Adipocyte (in vitro differentiated cells): ENCODE results near the gene CENPB.

Experiments
- DNase-seq: peaks from one replicate; pipeline ENCODE4 v3.0.0-alpha.2; 2015; ENCODE audit warnings: low read depth
- H3K27me3 ChIP-seq: replicated peaks from 2 replicates; pipeline ENCODE4 v1.7.0; 2013; ENCODE audit warnings: mild to moderate bottlenecking, low read length, moderate library complexity; ENCODE audit not compliant: control insufficient read depth, insufficient read depth
- H3K36me3 ChIP-seq: 2 replicates; pipeline ENCODE4 v1.7.0; 2013; ENCODE audit warnings: low read length, mild to moderate bottlenecking, moderate library complexity; ENCODE audit not compliant: control insufficient read depth, insufficient read depth, severe bottlenecking
- H3K4me1 ChIP-seq: 2 replicates; pipeline ENCODE4 v1.7.0; 2013; ENCODE audit warnings: mild to moderate bottlenecking, low read length, moderate library complexity; ENCODE audit not compliant: control insufficient read depth, insufficient read depth
- H3K4me3 ChIP-seq: 2 replicates; pipeline ENCODE4 v1.7.0; 2013; ENCODE audit warnings: mild to moderate bottlenecking, low read length, moderate library complexity
- H3K9ac ChIP-seq: 2 replicates; pipeline ENCODE4 v1.7.0; 2013; ENCODE audit warnings: mild to moderate bottlenecking, low read length, moderate library complexity
- H3K9me3 ChIP-seq: 2 replicates; pipeline ENCODE4 v1.7.0; 2013; ENCODE audit warnings: mild to moderate bottlenecking, low read length, moderate library complexity; ENCODE audit not compliant: control insufficient read depth

The CENPB gene

DNA sequence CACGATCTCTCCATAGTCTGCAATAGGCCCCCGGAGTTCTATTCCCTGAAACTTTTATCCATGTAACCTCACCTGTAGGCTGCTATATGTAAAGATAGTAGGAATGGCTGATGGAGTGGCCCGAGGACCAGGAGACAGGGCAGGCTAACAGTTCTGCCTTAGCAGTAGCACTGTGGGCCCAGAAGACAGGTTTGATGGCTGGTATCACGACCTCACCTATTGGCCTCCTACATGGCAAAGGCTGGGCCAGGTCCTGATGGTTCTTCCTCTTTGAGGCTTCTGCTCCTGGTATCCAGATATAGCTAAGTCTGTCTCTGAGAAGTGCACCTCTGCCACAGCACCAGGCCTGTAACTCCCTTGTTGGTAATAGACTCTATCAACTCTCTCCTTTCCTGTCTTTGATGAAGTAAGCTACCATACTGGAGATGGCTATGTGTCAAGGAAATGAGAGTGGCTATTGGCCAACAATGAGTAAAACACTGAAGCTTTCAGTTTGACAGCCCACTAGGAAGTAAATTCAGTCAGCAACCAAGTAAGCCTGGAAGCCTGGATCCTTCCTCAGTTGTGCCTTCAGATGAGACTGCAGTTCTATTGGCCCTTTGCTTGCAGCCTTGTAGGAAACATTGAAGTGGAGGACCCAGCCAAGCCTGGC lies 11.0 kb downstream of the CENPB start:
- Histone ChIP-seq H3K27me3 (no peaks in the 10 kb centered on the region), H3K9ac (no peak overlapping the region), H3K9me3 (peaks cover 4% of the 10 kb centered on the region)

DNA sequence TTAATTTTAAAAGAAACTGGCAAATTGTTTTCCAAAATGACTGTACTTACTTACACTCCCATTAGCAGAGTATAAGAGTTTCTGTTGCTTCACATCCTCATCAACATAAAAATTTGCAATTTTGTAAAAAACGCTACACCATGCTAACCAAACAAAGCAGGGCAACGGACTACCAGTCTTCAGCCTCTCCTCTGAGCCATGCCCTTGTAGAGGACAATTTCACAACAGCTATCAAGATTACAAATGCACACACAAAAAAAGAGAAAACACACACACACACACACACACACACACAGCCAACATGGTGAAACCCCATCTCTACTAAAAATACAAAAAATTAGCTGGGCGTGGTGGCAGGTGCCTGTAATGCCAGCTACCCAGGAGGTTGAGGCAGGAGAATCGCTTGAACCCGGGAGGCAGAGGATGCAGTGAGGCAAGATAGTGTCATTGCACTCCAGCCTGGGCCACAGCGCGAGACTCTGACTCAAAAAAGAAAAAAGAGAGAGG lies 14.9 kb downstream of the CENPB start:
- Histone ChIP-seq H3K4me3 (no peak overlapping the region), H3K4me1 (peaks cover 22% of the 10 kb centered on the region), H3K9me3 (peaks cover 4% of the 10 kb centered on the region), H3K9ac (no peak overlapping the region), H3K27me3 (no peaks in the 10 kb centered on the region), H3K36me3 (no peaks in the 10 kb centered on the region)
- DNase-seq, result no peak

More for the DNA sequence above, 11.0 kb downstream of the CENPB start:
- Histone ChIP-seq H3K36me3 (no peaks in the 10 kb centered on the region), H3K4me1 (peaks cover 5% of the 10 kb centered on the region), H3K4me3 (no peak overlapping the region)
- no peak for DNase-seq

DNA sequence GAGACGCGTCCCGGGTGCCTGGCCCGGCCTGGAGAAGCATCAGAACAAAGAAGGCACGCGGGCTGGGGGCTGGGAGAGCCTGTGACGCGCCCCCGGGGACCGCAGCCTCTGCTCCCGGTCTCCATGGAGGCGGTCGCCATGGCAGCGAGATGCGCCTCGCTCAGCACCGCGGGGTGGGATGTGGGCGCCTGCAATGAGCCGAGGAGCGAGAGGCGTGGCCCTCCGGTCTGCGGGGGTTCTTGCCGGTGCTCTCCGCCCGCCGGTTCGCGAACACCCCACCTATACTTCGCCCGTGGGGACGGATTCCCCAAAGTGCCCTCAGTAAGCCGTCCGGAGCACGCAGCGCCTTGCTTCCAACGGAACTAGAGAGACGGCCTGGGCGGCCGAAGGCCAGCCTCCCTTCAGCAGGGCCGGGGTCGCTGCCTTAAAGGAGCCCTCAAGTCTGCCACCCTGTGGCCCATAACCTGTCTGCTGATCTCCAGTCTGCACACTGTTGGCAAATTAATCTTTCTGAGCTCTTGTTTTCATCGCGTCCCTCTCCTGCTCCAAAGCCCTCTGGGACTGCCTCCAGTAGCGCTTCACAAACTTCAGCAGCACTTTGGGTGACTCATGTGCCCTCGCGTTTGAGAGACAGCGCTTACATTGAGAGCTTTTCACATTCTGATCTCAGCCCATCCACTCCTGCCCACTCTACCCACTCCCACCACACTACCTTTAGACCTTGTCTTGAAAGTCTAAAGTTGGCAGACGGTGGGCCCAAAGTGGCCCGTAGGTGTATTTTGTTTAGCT lies 18.0 kb downstream of the CENPB start:
- H3K4me3 ChIP-seq, result peak overlapping the region; percentile 87
- H3K27me3 ChIP-seq, result no peaks in the 10 kb centered on the region
- peak; percentile 83 for DNase-seq
- peaks cover 52% of the 10 kb centered on the region for H3K4me1 ChIP-seq
- no peaks in the 10 kb centered on the region for H3K9me3 ChIP-seq
- H3K36me3 ChIP-seq, result no peaks in the 10 kb centered on the region
- H3K9ac ChIP-seq, result peak overlapping the region; percentile 89

DNA sequence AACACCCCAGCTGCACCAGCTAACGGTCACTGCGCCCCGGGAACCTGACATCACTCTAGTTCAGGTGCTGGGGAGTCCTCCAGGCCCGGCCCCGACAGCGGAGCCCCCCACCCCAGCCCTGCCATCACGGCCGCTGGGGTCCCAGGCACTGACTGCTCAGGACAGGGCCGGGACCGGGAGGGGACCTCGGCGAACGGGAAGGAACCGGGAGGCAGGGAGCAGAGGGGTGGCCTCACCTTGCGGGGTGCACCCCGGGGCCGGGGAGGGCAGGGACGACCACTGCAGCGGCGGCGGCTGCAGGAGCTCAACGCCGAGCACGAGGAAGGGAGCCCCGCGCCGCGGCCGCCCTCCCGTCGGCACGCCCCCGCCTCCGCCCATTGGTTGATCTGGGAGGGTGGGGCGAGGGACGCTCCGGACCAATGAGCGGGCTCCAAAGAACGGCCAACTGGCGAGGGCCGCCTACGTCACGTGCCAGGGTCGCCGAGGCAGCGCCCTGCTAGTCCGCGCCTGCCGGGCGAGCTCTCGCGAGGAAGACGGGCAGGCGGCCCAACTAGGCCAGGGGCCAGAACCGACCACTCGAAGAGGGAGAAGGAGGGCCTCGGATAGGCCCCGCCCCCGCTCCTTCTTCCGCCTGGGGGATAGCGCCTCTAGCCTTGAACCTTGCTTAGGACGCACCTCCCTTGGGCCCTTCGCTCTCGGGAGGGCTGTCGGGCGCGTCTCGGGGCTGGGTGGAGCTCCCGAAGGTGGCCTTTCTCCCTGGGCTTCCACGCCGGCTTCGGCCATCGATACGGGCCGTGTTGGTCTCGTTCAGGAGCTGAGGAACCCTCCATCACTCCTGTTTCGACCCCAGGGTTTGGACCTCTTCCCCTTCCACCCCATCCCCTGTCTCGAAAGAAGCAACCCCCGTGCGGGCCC lies 18.9 kb downstream of the CENPB start, which contains the start of gene ADISSP:
Gene ADISSP, minus strand, starts transcription at position 327 of the 915 bp plus-strand sequence. CDS start 7,653 bp downstream, outside the sequence.
- Histone ChIP-seq H3K4me3 (peak within 1 kb of the TSS; percentile 87), H3K9me3 (no peaks in the 10 kb centered on the region)

DNA sequence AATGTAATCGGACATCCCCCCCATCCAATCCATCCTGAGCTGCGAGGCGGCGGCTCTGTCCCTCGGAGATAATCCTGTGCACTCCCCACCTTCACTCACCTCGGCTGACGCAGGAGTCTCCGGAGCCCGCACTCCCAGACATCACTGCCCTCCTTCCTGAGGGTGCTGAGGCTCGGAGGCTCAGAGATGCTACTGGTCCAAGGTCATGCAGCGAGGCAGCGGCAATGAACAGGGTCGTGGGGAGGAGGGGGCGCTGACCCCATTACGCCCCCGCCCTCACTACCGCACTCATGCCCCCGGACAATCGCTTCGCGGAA lies 19.5 kb downstream of the CENPB start:
- H3K36me3 ChIP-seq, result no peaks in the 10 kb centered on the region
- H3K9me3 ChIP-seq, result no peaks in the 10 kb centered on the region
- peak; percentile 40 for DNase-seq
- peak overlapping the region; percentile 86 for H3K9ac ChIP-seq
- H3K27me3 ChIP-seq, result no peaks in the 10 kb centered on the region
- H3K4me3 ChIP-seq, result peak overlapping the region; percentile 87
- peaks cover 53% of the 10 kb centered on the region for H3K4me1 ChIP-seq

More for the DNA sequence above, 18.9 kb downstream of the CENPB start, which contains the start of gene ADISSP:
- peak; percentile 99 for DNase-seq
- Histone ChIP-seq H3K9ac (peak within 1 kb of the TSS; percentile 89), H3K27me3 (no peaks in the 10 kb centered on the region), H3K36me3 (no peaks in the 10 kb centered on the region), H3K4me1 (peaks cover 53% of the 10 kb centered on the region)

DNA sequence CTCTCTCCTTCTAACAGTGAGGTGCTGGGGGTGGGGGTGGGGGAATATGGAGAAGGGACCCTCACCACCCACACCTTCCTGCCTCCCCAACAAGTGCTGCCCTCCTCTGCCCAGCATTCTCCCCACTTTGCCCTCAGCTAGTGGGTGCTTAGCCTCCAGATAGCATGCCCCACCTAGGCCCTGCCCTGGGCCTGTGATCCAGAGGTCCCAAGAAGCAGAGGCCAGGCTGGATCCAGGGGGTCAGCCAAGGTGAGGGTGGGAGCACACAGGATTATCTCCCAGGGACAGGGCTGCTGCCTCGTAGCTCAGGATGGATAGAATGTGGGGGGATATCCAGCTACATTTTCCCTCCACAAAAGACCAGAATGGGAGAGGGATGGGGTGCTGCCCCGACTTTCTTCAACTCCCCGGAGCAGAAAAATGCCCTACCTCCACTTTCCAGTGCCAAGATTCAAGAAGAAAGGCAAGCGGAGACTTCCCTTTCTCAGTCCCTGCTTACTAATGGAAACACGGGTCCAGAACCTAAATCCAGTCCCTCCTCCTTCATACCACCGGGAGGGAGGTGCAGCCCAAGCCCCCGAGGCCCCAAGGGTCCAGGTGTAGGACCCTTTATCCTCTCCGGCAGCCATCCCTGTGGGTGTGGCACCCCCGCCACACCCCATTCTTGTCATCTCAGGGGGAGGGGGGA lies 20.0 kb downstream of the CENPB start:
- Histone ChIP-seq H3K4me1 (peaks cover 53% of the 10 kb centered on the region), H3K27me3 (no peaks in the 10 kb centered on the region), H3K9ac (peak overlapping the region; percentile 86), H3K9me3 (no peaks in the 10 kb centered on the region), H3K4me3 (peak overlapping the region; percentile 87), H3K36me3 (peaks cover 3% of the 10 kb centered on the region)
- DNase-seq, result no peak

DNA sequence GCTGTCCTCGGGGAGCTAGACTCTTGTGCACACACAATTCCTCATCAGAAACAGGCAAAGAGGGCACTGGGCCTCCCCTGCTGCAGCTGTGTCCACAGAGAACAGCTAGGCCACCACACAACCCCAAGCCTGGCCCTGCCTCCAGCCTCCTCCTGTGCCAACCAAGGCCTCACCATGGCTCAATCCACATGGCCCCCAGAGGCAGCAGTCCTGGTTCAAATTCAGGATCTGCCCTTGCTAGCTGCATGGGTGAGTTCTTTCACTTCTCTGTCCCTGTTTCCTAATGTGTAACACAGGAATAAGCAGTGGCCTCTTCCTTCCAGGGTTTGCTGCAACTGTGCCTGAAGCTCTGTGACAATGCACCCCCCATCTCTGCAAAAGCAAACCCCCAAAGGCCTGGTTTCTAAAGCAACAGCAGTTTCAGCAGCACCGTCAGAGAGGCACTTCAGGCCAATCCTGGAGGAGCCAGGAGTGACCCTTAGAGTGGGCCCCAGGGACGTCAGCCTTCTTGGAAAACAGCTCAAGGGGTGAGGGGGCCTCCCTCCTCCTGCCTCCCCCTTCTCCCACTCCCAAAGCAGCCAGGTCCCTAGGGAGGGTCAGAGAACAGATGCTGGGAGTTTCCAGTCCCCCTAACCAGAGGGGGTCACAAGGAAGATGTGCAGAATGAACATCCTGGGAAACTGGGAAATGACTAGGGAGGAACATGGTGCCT lies 21.2 kb downstream of the CENPB start:
- Histone ChIP-seq H3K9ac (peak overlapping the region; percentile 86), H3K4me3 (peak overlapping the region; percentile 87), H3K4me1 (peaks cover 53% of the 10 kb centered on the region), H3K9me3 (no peaks in the 10 kb centered on the region), H3K27me3 (no peaks in the 10 kb centered on the region), H3K36me3 (peaks cover 4% of the 10 kb centered on the region)
- no peak for DNase-seq

DNA sequence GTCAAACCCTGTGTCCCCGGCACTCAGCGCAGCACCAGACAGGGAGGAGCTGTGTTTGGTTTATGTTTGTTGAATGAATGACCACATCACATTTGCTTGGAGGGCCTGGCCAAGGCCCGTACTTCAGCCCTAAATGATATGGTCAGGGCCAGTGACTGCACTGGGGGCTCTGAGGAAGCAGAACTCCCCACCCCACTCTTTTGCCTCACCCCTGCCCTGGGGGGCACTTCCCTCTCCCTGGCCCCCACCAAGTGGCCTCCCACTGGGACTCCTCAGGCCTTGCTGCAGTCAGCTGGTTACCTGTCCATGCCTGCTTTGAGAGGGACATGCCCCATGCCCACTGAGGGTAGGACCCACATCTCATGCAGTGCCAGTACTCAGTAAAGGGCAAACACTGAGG lies 21.9 kb downstream of the CENPB start:
- DNase-seq, result no peak
- Histone ChIP-seq H3K36me3 (peaks cover 4% of the 10 kb centered on the region), H3K4me3 (no peak overlapping the region), H3K9ac (peak overlapping the region; percentile 86), H3K27me3 (no peaks in the 10 kb centered on the region), H3K9me3 (no peaks in the 10 kb centered on the region), H3K4me1 (peaks cover 53% of the 10 kb centered on the region)

DNA sequence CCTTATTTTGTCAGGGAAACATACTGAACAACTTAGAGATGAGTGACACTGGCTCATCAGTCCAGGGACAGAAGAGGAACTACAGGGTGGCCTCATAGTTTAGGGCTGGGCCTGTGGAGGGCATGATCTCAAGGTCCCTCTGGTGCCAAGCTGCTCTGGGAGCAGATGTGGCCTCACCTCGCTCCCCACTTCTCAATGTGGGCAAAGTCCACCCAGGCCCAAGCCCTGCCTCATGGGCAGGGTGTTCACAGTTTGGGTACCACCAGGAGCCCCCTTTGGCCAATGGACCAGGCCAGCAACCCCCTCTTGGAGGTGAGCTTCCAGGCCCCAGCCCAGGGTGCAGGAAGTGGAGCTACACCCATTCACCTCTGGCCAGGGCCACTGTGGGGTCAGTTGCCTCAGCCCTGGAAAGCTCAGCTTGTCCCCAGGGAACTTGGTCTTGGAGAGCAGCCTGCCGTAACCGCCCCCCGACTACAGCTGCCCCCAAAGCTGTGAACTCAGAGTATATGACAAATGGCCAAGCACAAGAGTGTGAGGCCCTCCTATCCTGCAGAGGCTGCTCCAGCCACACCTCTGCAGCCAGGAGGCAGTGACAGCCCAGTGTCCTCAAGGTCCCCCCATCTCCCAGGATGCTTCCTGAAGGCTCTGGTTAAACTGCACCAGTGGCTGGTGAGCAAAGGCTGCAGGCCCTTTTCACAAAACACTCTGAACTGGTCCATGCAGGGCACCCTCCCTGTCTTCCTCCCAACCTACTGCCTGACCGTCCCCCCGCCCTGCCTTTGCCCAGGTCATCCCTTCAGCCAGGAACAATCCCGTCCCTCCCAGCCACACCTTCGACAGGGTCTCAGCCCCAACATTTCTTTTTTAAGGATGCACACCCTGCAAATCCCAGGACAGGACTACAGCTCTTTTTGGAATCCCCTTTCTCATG lies 22.6 kb downstream of the CENPB start:
- no peak overlapping the region for H3K9ac ChIP-seq
- no peak for DNase-seq
- H3K4me1 ChIP-seq, result peaks cover 57% of the 10 kb centered on the region
- H3K9me3 ChIP-seq, result no peaks in the 10 kb centered on the region
- no peak overlapping the region for H3K4me3 ChIP-seq
- no peaks in the 10 kb centered on the region for H3K27me3 ChIP-seq
- peaks cover 4% of the 10 kb centered on the region for H3K36me3 ChIP-seq
